Loucy (cell line): ENCODE measurements around the gene ATP6V0D1.

Experiments used
- H2AFZ ChIP-seq: fragments of 200-600 bp; sonication (generic); 2 replicates; pipeline ENCODE4 v1.6.0; 2016; ENCODE audit warnings: antibody characterized with exemption, mild to moderate bottlenecking, low read length, moderate library complexity
- H3F3A ChIP-seq: fragments of 200-600 bp; 2 replicates; pipeline ENCODE4 v1.6.0; 2016; ENCODE audit warnings: antibody characterized with exemption, low read depth, mild to moderate bottlenecking
- H3K27me3 ChIP-seq: fragments of 200-600 bp; sonication (generic); 2 replicates; pipeline ENCODE4 v1.6.1; 2014; ENCODE audit warnings: low read length, mild to moderate bottlenecking; ENCODE audit not compliant: insufficient read depth, poor library complexity, severe bottlenecking
- H3K36me3 ChIP-seq: fragments of 200-600 bp; sonication (generic); 2 replicates; pipeline ENCODE4 v1.6.1; 2016; ENCODE audit warnings: low read length; ENCODE audit not compliant: insufficient read depth
- H3K4me1 ChIP-seq: fragments of 200-600 bp; sonication (generic); 2 replicates; pipeline ENCODE4 v1.5.1; 2014; ENCODE audit warnings: low read length, mild to moderate bottlenecking; ENCODE audit not compliant: insufficient read depth, poor library complexity, severe bottlenecking
- H3K4me2 ChIP-seq: fragments of 200-600 bp; sonication (generic); 2 replicates; pipeline ENCODE4 v1.6.0; 2014; ENCODE audit warnings: antibody characterized with exemption, low read length, low read depth, mild to moderate bottlenecking; ENCODE audit not compliant: poor library complexity, severe bottlenecking
- H3K4me3 ChIP-seq: fragments of 200-600 bp; sonication (generic); 2 replicates; pipeline ENCODE4 v1.5.1; 2014; ENCODE audit warnings: low read length, mild to moderate bottlenecking, mixed read lengths; ENCODE audit not compliant: poor library complexity, severe bottlenecking
- H3K79me2 ChIP-seq: fragments of 200-600 bp; sonication (generic); 2 replicates; pipeline ENCODE4 v1.6.1; 2014; ENCODE audit warnings: low read length; ENCODE audit not compliant: insufficient read depth
- H3K9ac ChIP-seq: fragments of 200-600 bp; sonication (generic); 2 replicates; pipeline ENCODE4 v1.6.0; 2014; ENCODE audit warnings: mild to moderate bottlenecking, low read depth, low read length, moderate library complexity; ENCODE audit not compliant: poor library complexity, severe bottlenecking
- H3K9me2 ChIP-seq: fragments of 200-600 bp; sonication (generic); replicated peaks from 2 replicates; pipeline ENCODE4 v1.6.1; 2016; ENCODE audit warnings: low read depth, low read length, mixed read lengths
- H3K9me3 ChIP-seq: fragments of 200-600 bp; sonication (generic); 2 replicates; pipeline ENCODE4 v1.6.1; 2014; ENCODE audit warnings: mild to moderate bottlenecking, antibody characterized with exemption, low read length, low read depth; ENCODE audit not compliant: insufficient read depth
- H4K20me1 ChIP-seq: fragments of 200-600 bp; sonication (generic); 2 replicates; pipeline ENCODE4 v1.6.0; 2014; ENCODE audit warnings: antibody characterized with exemption, low read length, mild to moderate bottlenecking; ENCODE audit not compliant: insufficient read depth, poor library complexity, severe bottlenecking
- CTCF ChIP-seq: fragments of 200-600 bp; sonication (generic); conservative IDR thresholded peaks from 2 replicates; pipeline ENCODE4 v1.5.1; 2014; ENCODE audit warnings: mild to moderate bottlenecking, antibody characterized with exemption, low read length
- EZH2phosphoT487 ChIP-seq: fragments of 200-600 bp; IDR thresholded peaks from 2 replicates; pipeline ENCODE4 v1.6.1; 2018; ENCODE audit warnings: antibody characterized with exemption, mild to moderate bottlenecking, moderate library complexity, borderline replicate concordance

Gene ATP6V0D1

GRCh38 chr16:67392301-67393059 is 88.5 kb downstream of the ATP6V0D1 start:
- H2AFZ ChIP-seq: no peak overlapping the region
- H4K20me1 ChIP-seq: no peaks in the 10 kb centered on the region
- no peaks in the 10 kb centered on the region for H3F3A ChIP-seq
- no peak overlapping the region for H3K9ac ChIP-seq
- no peaks in the 10 kb centered on the region for H3K79me2 ChIP-seq
- H3K9me2 ChIP-seq: no peaks in the 10 kb centered on the region
- H3K4me2 ChIP-seq: no peak overlapping the region
- no peaks in the 10 kb centered on the region for H3K9me3 ChIP-seq
- H3K4me1 ChIP-seq: no peaks in the 10 kb centered on the region
- H3K36me3 ChIP-seq: no peaks in the 10 kb centered on the region
- no peak for TF ChIP-seq EZH2phosphoT487
- TF ChIP-seq CTCF: no peak
- no peak overlapping the region for H3K4me3 ChIP-seq
- H3K27me3 ChIP-seq: no peaks in the 10 kb centered on the region

GRCh38 chr16:67391424-67392300 is 89.3 kb downstream of the ATP6V0D1 start:
- TF ChIP-seq EZH2phosphoT487 (no peak), CTCF (no peak)
- H3K9ac ChIP-seq: no peak overlapping the region
- no peaks in the 10 kb centered on the region for H3F3A ChIP-seq
- H4K20me1 ChIP-seq: no peaks in the 10 kb centered on the region
- H3K79me2 ChIP-seq: no peaks in the 10 kb centered on the region
- H2AFZ ChIP-seq: no peak overlapping the region
- no peaks in the 10 kb centered on the region for H3K4me1 ChIP-seq
- H3K36me3 ChIP-seq: no peaks in the 10 kb centered on the region
- no peaks in the 10 kb centered on the region for H3K9me2 ChIP-seq
- H3K9me3 ChIP-seq: no peaks in the 10 kb centered on the region
- no peak overlapping the region for H3K4me3 ChIP-seq
- H3K4me2 ChIP-seq: no peak overlapping the region
- no peaks in the 10 kb centered on the region for H3K27me3 ChIP-seq

GRCh38 chr16:67390816-67391423 is 90.0 kb downstream of the ATP6V0D1 start:
- TF ChIP-seq EZH2phosphoT487 (no peak), CTCF (no peak)
- no peak overlapping the region for H3K4me3 ChIP-seq
- H3K79me2 ChIP-seq: no peaks in the 10 kb centered on the region
- H3K9me2 ChIP-seq: no peaks in the 10 kb centered on the region
- no peaks in the 10 kb centered on the region for H4K20me1 ChIP-seq
- no peaks in the 10 kb centered on the region for H3K4me1 ChIP-seq
- H3K9me3 ChIP-seq: no peaks in the 10 kb centered on the region
- no peak overlapping the region for H3K4me2 ChIP-seq
- H3K36me3 ChIP-seq: no peaks in the 10 kb centered on the region
- no peaks in the 10 kb centered on the region for H3K27me3 ChIP-seq
- H3F3A ChIP-seq: no peaks in the 10 kb centered on the region
- no peak overlapping the region for H2AFZ ChIP-seq
- H3K9ac ChIP-seq: no peak overlapping the region
